ENCODE results near the gene ZFAND2B.

DNA sequence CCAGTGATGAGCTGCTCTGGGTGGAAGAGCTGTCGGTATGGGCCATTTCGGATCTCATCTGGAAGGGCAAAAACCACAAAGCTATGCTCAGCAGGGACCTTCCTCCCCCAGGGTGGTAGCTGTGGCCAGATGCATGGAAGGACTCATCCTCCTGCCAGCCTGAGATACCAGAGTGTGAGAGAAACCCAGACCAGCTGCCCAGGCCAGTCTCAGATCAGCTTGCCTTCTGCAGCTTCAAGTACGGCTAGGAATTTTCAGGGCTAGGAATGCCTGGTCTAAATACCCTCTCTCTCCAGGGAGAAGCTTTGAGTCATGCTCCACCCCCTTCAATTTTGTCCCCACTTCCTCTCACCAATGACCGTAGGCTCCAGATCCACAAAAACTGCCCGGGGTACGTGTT is 45.1 kb downstream of the ZFAND2B start:
- TF ChIP-seq POLR2A (IDR thresholded peaks at IDR 0.05): no peak
- TF ChIP-seq, protein P1, sequence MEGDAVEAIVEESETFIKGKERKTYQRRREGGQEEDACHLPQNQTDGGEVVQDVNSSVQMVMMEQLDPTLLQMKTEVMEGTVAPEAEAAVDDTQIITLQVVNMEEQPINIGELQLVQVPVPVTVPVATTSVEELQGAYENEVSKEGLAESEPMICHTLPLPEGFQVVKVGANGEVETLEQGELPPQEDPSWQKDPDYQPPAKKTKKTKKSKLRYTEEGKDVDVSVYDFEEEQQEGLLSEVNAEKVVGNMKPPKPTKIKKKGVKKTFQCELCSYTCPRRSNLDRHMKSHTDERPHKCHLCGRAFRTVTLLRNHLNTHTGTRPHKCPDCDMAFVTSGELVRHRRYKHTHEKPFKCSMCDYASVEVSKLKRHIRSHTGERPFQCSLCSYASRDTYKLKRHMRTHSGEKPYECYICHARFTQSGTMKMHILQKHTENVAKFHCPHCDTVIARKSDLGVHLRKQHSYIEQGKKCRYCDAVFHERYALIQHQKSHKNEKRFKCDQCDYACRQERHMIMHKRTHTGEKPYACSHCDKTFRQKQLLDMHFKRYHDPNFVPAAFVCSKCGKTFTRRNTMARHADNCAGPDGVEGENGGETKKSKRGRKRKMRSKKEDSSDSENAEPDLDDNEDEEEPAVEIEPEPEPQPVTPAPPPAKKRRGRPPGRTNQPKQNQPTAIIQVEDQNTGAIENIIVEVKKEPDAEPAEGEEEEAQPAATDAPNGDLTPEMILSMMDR (IDR thresholded peaks at IDR 0.05): no peak

Measured in esophagus squamous epithelium (tissue), 4 donors.